ENCODE measurements around the gene TAF1C. TPM values are rescaled to one million over a fixed set of nuclear protein-coding genes. Genes with fewer than 3 reads are reported as not detected.

The TAF1C gene
- polyA plus RNA-seq, 1 donor = 40.1 TPM

GRCh38 chr16:84159800-84160199, 27.1 kb downstream of the TAF1C start:
- no peak for DNase-seq

DNA sequence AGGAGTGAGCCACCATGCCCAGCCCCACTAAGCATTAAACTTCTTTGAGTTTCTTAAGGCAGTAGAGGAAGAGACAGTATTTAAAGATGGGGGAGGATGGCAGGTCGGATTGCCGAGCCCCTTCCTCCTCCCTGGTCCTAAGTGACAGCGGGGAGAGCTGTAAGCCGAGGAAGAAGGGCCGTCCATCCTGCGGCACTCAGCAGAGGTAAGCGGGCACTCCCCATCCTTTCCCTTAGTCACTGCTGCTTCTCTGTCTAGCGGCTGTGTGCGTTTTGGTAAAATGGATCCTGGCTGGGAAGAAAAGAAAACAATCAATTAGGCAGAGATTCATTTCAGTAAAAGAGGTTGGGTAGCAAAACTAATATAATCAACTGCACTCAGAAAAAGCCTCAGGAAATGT, 27.9 kb downstream of the TAF1C start:
- no peak for DNase-seq

GRCh38 chr16:84156342-84156784, 30.5 kb downstream of the TAF1C start:
- no peak for DNase-seq

DNA sequence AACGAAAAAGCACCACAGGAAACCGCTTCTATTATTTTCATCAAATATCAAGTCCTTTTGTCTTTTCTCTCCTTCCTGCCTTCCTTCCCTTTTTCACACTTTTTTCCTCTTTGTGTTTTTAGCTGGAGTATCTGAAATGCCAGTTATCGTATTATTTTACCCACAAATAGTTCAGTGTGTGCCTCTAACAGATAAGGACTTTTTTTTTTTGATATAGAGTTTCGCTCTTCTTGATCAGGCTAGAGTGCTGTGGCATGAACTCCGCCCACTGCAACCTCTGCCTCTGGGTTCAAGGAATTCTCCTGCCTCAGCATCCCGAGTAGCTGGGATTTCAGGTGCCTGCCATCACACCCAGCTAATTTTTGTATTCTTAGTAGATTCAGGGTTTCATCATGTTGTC, 31.1 kb downstream of the TAF1C start:
- DNase-seq = no peak

DNA sequence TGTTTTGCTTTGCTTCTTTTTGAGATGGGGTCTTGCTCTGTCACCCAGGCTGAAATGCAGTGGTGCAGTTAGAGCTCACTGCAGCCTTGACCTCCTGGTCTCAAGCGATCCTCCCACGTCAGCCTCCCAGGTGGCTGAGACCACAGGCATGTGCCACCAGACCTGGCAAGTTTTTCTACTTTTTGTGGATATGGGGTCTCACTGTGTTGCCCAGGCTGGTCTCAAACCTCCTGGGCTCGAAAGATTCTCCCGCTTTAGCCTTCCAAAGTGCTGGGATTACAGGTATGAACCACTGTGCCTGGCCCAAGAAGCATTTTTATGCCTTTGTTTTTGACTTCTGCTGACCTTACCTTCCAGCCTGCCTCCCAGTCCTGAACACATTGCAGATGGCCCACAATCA, 31.6 kb downstream of the TAF1C start:
- no peak for DNase-seq

DNA sequence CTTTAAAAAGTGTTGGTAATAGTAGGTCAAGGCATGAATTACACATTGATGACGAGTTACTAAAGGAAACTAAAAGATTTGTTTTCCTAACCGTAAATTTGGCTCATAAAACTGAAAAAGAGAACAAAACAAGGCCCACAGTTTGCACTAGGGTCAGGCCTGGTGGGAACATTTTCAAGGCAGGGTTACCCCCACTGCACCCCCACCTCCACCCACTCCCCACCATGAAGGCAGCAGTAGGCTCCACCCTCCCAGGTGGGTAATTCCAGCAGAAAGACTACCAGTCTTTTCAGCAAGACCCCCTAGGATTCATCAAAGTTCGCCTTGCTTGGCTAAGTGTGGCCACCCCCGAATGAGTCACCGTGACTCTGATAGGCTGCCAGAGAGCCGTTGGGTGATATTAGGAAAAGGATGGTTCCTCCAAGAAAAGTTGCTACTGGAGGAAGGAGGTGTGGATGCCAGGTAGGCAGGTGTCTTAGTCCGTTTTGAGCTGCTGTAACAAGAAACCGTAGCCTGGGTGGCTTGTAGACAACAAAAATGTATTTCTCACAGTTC, 33.1 kb downstream of the TAF1C start:
- DNase-seq = no peak

DNA sequence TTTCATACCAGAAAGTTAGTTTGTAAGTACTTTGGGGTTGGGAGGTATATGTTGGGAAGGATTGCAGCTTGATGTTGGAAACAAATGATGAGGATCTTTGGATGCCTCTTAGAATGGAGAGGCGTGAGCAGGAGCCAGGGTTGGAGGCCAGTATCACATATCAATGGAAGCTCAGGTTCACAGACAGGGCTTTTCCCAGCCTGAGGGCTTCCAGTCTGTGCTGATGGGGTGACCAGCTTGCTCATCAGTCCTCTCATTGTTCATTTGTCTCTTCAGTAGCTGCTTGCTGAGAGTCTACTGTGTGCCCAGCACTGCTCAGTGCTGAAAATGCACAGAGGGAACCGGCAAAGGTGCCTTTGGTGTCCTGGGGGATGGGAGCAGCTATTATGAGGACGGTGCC, 35.9 kb downstream of the TAF1C start:
- DNase-seq = no peak

DNA sequence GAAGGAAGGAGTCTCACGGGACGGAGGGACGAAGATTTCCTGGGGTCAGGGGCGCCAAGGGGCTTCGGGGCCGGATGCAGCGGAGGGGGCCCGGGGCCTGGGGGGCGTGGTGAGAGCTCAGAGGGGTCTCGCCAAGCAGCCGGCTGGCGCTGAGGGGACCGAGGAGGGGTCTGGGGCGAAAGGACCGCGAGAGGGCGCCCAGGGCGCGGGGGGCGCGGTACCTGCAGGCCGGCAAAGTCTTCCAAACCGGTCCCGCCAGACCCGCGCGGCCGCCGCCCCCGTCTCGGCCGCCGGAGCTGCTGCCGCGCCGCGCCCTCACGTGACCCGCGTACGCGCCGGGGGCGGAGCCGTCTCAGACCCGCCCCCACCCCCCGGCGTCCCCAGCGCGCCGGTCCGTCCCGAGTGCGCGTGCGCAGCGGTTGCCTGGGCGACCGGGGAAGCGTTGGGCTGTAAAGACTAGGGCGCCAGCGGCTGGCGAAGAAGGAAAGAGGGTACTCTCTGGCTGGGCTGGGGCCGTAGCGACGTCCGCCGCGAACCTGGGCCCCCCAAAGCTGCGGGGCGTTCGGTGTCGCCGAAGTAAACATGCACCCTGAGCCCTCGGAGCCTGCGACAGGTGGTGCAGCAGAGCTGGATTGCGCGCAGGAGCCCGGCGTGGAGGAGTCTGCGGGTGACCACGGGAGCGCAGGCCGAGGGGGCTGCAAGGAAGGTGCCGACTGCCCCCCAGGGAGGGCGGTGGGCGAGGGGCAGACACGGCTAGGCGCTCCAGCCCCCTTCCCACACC, 41.8 kb downstream of the TAF1C start, which contains the start of the genes DNAAF1 and HSDL1:
Gene DNAAF1, plus strand, starts transcription at position 450 of the 781 bp plus-strand sequence. Its CDS starts 133 bp downstream, at position 583.
Gene HSDL1, minus strand, starts transcription at position 319 of the 781 bp plus-strand sequence. CDS start 13,856 bp downstream, outside the sequence.
- DNase-seq = peak; percentile 91

DNA sequence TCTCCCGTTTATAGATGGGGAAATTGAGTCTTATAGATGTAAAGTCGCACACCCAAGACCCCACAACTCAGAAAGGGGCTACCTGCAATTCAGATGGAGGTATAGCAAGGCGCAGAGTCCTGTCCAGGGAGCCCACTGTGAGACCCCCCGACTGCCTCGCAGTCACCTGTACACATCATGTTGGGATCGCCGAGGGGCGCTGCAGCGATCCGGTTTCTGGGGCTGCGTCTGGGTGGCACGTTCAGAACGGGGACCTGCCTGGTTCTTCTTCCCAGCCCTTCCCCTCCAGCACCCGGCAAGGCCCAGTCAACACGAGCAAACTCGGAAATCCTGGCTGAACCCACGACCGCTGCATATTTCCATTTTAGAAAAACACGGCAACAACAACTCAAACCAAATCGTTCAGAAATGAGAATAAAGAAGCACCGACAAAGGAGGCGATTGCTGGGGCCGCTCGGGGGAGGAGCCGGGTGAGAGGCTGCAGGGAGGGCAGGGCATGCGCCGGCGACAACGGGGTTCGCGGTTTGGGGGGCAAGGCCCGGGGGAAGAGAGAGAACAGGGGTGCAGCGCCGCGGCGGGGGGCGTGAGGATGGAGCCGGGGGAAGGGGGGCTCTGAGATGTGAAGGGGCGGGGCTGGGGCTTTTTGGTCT, 42.5 kb downstream of the TAF1C start:
- DNase-seq = no peak

DNA sequence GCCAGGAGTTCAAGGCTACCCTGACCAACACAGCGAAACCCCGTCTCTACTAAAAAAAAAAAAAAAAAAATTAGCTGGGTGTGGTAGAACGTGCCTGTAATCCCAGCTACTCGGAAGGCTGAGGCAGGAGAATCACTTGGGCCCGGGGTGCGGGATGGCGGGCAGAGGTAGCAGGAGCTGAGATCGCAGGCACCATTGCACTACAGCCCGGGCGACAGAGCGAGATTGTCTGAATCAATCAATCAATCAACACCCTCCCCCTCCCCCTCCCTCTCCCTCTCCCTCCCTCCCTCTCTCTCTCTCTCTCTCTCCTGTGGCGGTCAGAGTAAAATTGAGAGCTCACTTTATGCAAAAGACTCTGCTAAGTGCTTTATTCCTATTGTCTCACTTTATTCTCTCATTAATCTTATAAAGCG, 43.1 kb downstream of the TAF1C start:
- DNase-seq = no peak

- DNase-seq = no peak
Observed at GRCh38 chr16:84143081-84143480, 43.8 kb downstream of the TAF1C start.

DNA sequence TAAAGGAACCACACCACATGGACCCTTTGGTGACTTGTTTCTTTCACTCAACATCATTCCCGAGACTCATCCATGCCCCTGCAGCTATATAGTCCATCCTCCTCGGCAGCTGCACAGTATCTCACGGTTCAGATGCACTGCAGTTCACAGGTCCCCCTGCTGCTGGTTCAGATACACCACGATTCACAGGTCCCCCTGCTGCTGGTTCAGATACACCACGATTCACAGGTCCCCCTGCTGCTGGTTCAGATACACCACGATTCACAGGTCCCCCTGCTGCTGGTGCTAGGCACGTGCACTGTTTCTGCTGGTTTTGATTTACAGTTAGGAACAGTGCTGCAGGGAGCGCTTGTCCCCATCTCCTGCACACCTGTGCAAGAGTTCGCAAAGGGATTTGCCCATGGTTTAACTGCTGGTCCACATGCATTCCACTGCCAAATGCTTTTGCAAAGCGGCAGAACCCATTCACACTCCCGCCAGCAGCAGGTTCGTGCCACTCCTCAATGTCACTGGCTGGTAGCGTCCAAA, 45.6 kb downstream of the TAF1C start:
- no peak for DNase-seq

GRCh38 chr16:84139628-84140258, 47.1 kb downstream of the TAF1C start:
- DNase-seq = no peak

DNA sequence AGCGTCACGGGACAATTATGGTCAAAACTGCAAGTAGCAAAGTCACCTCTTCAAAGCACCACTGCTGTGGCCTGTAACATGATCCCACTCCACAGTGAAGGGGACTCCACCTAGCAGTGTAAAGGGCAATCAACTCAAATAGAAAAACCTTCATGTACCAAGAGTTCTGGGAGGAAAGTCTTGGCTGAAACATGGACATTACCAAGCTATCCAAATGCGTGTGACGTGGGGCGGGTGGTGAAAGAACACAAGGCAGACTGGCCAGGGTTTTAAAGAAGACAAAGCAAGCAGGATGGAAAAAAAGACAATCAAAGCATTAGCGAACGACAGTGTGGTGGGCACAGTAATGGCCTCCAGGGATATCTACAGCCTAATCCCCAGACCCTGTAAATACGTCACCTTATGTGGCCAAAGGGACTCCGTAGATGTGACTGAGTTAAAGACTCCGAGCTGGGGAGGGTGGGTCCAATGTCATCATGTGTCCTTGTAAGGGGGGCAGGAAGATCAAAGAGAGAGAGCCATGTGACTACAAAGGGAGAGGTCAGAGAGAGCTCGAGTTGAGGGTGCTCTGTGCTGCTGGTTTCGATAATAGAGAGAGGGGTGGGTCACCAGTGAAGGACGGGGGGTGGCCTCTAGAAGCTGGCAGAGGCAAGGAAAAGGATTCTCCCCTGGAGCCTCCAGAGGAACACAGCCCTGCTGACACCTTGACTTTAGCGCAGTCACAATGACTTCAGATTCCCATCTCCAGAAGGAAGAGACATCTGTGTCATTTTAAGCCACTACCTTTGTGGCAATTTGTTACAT, 47.8 kb downstream of the TAF1C start:
- no peak for DNase-seq

DNA sequence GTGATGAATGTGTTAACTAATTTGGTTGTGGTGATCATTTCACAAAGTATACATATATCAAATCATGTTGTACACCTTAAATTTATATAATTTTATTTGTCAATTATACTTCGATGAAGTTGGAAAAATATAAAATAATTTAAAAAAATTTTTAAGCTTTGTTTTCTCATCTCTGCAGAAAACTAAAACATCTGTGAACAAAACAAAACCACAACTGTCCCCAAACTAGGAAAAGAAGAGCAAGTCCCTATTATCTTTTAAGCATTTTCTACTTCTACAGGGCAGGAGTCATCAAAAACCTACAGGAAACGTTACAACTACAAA, 48.4 kb downstream of the TAF1C start:
- no peak for DNase-seq

- DNase-seq = no peak
Observed at GRCh38 chr16:84137769-84138357, 49.0 kb downstream of the TAF1C start.

DNA sequence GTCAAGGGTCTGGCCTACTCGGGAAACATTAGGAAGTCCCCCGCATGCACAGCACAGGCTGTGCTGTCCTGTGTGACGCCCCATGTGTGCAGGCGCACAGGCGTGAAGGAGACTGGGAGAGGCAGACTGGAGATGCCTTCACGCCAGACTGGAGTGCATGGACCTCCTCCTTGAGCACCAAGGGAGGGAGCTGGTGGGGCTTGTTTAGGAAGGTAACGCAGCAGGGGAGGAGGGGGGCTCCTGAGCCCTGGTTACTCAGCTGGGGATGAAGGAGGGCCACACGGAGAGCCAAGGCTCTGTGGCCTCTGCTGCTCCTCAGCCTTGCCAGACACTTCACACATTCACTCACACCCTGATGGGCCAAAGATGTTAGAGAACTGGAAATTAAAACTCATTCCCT, 49.6 kb downstream of the TAF1C start:
- no peak for DNase-seq

- no peak for DNase-seq
Observed at GRCh38 chr16:84136331-84137125, 50.3 kb downstream of the TAF1C start.

GRCh38 chr16:84132527-84133285, 54.2 kb downstream of the TAF1C start:
- DNase-seq = no peak

DNA sequence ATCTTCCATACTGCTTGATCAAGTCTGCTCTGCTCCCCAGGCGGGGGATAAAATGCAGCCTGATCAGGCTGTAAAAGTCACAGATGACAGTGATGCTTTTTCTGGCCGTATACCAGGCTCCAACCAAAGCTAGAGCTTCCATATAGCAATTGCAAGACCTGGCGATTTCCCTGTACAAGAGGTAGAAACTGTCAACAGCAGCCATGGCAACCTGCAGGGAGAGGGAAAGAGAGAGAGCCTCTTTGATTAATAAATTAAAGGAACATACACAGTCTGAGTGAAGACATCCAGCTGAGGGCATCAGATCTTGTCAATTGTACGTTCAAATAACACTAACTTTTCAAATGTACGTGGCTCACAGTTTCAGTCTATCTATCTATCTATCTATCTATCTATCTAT, 55.7 kb downstream of the TAF1C start:
- no peak for DNase-seq
